Activated CD8-positive, alpha-beta memory T cell treated with anti-CD3 and anti-CD28 coated beads, Interleukin-2, amount 10 ng/mL, durations not matched to agents 7 days and 5 days (primary cell): ENCODE results near the gene SLC22A23. TPM values are rescaled to one million over a fixed set of nuclear protein-coding genes. Genes with fewer than 3 reads are reported as not detected.

Experiments used
- ATAC-seq: fragments of 150-1000 bp; cut with Tn5 transposase; one replicate; pipeline ENCODE4 v1.10.0; 2021; ENCODE audit warnings: moderate library complexity
- CTCF ChIA-PET: fragments of 350-600 bp; sonication (Branson Sonifier 250); formaldehyde crosslinking; loops from one replicate; lab custom pipeline; 2021; ENCODE audit warnings: antibody characterized with exemption; lab: Charles Lee
- DNase-seq: peaks from one replicate; pipeline ENCODE4 v3.0.0-alpha.2; 2020
- H3K27ac Mint-ChIP-seq: one replicate; pipeline ENCODE4 v1.8.0; 2021; ENCODE audit warnings: mild to moderate bottlenecking, mixed read lengths
- H3K27me3 Mint-ChIP-seq: one replicate; pipeline ENCODE4 v1.8.0; 2021; ENCODE audit warnings: mixed read lengths
- H3K36me3 Mint-ChIP-seq: one replicate; pipeline ENCODE4 v1.8.0; 2021; ENCODE audit warnings: mild to moderate bottlenecking, mixed read lengths
- H3K4me1 Mint-ChIP-seq: one replicate; pipeline ENCODE4 v1.8.0; 2021; ENCODE audit warnings: mixed read lengths
- H3K4me3 Mint-ChIP-seq: one replicate; pipeline ENCODE4 v1.8.0; 2021; ENCODE audit warnings: mild to moderate bottlenecking, moderate library complexity, mixed read lengths
- H3K9me3 Mint-ChIP-seq: one replicate; pipeline ENCODE4 v1.8.0; 2022; ENCODE audit warnings: low read depth, mixed read lengths
- total RNA-seq, 2 experiments: library from RNA; stranded (reverse); gene quantifications; one replicate each; pipeline ENCODE4 v1.2.3, GENCODE V29; 2021

SLC22A23 gene
- under 1 TPM; 0.07 to 0.20 TPM for total RNA-seq

DNA sequence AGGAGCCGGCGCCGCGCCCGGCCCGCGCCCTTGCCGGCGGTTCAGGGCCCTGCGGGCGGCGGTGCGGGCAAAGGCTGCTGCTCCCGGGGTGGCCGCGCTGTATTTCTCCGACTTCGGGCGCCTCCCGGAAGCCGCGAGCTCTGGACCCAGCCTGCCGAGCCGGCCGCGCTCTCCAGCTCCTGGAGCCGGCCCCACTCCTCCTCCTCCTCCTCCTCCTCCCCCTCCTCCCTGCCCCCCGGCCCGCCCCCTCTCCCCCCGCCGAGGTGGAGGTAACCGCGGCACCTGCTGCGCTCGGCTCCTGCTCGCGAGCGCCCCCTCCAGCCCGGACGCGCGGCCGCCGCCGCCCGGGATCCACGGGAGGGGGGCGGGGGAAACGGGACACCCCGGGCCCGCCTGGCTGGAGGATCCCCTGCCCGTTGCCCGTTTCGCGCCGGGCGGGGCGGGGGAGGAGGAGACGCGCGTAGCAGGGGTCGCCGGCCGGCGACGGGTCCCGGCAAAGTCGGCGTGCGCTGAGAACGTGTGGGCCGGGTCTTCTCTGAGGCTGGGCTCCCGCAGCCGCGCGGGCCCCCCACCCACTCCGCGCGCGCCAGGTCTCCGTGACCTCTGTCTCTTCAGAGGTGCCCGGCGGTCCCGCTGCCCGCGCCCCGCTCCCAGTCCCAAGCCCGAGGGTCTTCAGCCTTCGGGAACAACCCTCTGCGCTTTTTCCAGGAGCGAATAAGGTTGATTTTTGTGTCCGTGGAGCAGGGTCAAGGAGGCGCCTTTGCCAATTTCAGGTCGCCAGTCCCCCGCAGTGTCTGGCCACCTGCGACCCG is at the start of gene SLC22A23:
Gene SLC22A23, minus strand, starts transcription at position 153 of the 812 bp plus-strand sequence. CDS start 491 bp downstream, outside the sequence.
- H3K27me3 Mint-ChIP-seq: peaks cover 49% of the 10 kb centered on the region
- ATAC-seq (peak; percentile 72), DNase-seq (peak; percentile 63)
- CTCF ChIA-PET: no interaction called here
- no peaks in the 10 kb centered on the region for H3K36me3 Mint-ChIP-seq
- no peaks in the 10 kb centered on the region for H3K9me3 Mint-ChIP-seq
- H3K4me3 Mint-ChIP-seq: peak within 1 kb of the TSS; percentile 22
- H3K27ac Mint-ChIP-seq: no peak within 1 kb of the TSS
- peaks cover 5% of the 10 kb centered on the region for H3K4me1 Mint-ChIP-seq

DNA sequence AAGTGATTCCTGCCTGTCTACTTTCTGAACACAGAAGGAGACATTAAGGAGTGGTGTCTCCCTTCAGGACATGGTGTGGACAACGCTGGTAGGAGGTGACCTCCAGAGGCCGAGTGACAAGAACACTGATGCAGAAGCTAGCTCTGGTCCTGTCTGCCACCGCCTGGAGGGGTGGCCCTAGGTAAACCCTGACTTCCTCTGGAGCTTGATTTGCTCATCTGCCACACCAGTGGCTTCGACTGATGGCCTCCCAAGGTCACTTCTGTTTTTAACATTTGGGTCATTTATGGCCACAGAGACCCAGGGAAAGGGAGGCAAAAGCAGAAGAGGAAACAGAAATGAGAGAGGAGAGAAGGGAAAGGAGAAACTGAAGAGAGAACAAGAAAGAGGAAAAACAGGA is 49.4 kb upstream of the SLC22A23 start:
- Mint-ChIP-seq H3K4me3 (no peak overlapping the region), H3K27ac (no peak overlapping the region), H3K36me3 (no peaks in the 10 kb centered on the region), H3K27me3 (peaks cover 30% of the 10 kb centered on the region), H3K4me1 (no peaks in the 10 kb centered on the region), H3K9me3 (no peaks in the 10 kb centered on the region)
- DNase-seq (no peak), ATAC-seq (no peak)
- CTCF ChIA-PET: no interaction called here

GRCh38 chr6:3504938-3505805 is 48.3 kb upstream of the SLC22A23 start:
- ATAC-seq: no peak
- Mint-ChIP-seq H3K4me1 (no peaks in the 10 kb centered on the region), H3K36me3 (no peaks in the 10 kb centered on the region), H3K9me3 (no peaks in the 10 kb centered on the region), H3K27me3 (peaks cover 26% of the 10 kb centered on the region), H3K27ac (no peak overlapping the region), H3K4me3 (no peak overlapping the region)
- CTCF ChIA-PET: interaction anchor here (0.7 kb wide), 1 partner anchor 226 kb away, joined by 3 read pairs; no protein-coding TSS in a partner anchor
- DNase-seq: no peak

- no peak for DNase-seq
- CTCF ChIA-PET: interaction anchor here (0.7 kb wide), 1 partner anchor 225 kb away, joined by 3 read pairs; no protein-coding TSS in a partner anchor
- ATAC-seq: no peak
Observed at GRCh38 chr6:3504354-3504753, 47.5 kb upstream of the SLC22A23 start.

GRCh38 chr6:3501826-3502500 is 45.1 kb upstream of the SLC22A23 start:
- ATAC-seq: no peak
- Mint-ChIP-seq H3K27ac (no peak overlapping the region), H3K27me3 (peaks cover 19% of the 10 kb centered on the region), H3K36me3 (no peaks in the 10 kb centered on the region), H3K4me3 (no peak overlapping the region), H3K4me1 (no peaks in the 10 kb centered on the region), H3K9me3 (no peaks in the 10 kb centered on the region)
- CTCF ChIA-PET: no interaction called here
- DNase-seq: no peak

More at GRCh38 chr6:3504354-3504753, 47.5 kb upstream of the SLC22A23 start:
- H3K4me3 Mint-ChIP-seq: no peak overlapping the region
- no peaks in the 10 kb centered on the region for H3K9me3 Mint-ChIP-seq
- no peaks in the 10 kb centered on the region for H3K36me3 Mint-ChIP-seq
- no peak overlapping the region for H3K27ac Mint-ChIP-seq
- H3K27me3 Mint-ChIP-seq: peaks cover 26% of the 10 kb centered on the region
- H3K4me1 Mint-ChIP-seq: no peaks in the 10 kb centered on the region

DNA sequence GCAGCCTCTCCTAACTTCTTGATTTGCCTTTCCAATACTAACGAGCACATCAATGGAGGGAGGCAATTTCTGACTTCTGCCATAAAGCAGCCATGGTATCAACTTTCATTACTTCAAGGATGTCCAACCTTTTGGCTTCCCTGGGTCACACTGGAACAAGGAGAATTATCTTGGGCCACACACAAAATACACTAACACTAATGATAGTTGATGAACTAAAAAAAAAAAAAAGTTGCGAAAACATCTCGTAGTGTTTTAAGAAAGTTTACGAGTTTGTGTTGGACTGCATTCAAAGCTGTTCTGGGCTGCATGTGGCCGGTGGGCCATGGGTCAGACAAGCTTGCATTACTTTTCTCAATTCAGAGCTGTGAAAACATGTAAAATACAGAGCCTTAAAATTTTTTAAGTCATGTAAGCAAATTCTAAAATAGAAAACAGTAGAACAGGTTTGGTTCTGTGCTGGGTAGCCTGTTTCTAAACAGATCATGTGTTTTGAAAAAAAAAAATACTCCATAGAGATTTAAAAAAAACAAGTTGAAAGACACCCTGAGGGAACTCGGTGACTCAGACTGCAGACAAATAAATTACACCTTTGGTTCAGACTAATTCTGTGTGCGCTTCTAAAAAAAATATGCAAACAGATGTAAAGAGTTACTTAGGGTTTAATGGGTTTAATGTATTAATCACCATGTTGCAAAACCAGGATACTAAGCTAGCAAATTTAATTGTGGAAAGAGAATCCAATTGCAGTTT is 43.6 kb upstream of the SLC22A23 start:
- no peak overlapping the region for H3K27ac Mint-ChIP-seq
- H3K4me3 Mint-ChIP-seq: no peak overlapping the region
- no peaks in the 10 kb centered on the region for H3K4me1 Mint-ChIP-seq
- DNase-seq: no peak
- H3K36me3 Mint-ChIP-seq: no peaks in the 10 kb centered on the region
- CTCF ChIA-PET: no interaction called here
- peaks cover 29% of the 10 kb centered on the region for H3K27me3 Mint-ChIP-seq
- no peaks in the 10 kb centered on the region for H3K9me3 Mint-ChIP-seq
- no peak for ATAC-seq

GRCh38 chr6:3499603-3500002 is 42.8 kb upstream of the SLC22A23 start:
- H3K4me3 Mint-ChIP-seq: no peak overlapping the region
- H3K4me1 Mint-ChIP-seq: no peaks in the 10 kb centered on the region
- H3K27ac Mint-ChIP-seq: no peak overlapping the region
- no peak for DNase-seq
- H3K27me3 Mint-ChIP-seq: peaks cover 24% of the 10 kb centered on the region
- no peaks in the 10 kb centered on the region for H3K9me3 Mint-ChIP-seq
- no peaks in the 10 kb centered on the region for H3K36me3 Mint-ChIP-seq
- no peak for ATAC-seq
- CTCF ChIA-PET: no interaction called here

GRCh38 chr6:3496395-3496794 is 39.5 kb upstream of the SLC22A23 start:
- no peak overlapping the region for H3K27ac Mint-ChIP-seq
- ATAC-seq: no peak
- H3K4me1 Mint-ChIP-seq: no peaks in the 10 kb centered on the region
- DNase-seq: no peak
- H3K4me3 Mint-ChIP-seq: no peak overlapping the region
- no peaks in the 10 kb centered on the region for H3K36me3 Mint-ChIP-seq
- peaks cover 11% of the 10 kb centered on the region for H3K27me3 Mint-ChIP-seq
- H3K9me3 Mint-ChIP-seq: no peaks in the 10 kb centered on the region
- CTCF ChIA-PET: no interaction called here

DNA sequence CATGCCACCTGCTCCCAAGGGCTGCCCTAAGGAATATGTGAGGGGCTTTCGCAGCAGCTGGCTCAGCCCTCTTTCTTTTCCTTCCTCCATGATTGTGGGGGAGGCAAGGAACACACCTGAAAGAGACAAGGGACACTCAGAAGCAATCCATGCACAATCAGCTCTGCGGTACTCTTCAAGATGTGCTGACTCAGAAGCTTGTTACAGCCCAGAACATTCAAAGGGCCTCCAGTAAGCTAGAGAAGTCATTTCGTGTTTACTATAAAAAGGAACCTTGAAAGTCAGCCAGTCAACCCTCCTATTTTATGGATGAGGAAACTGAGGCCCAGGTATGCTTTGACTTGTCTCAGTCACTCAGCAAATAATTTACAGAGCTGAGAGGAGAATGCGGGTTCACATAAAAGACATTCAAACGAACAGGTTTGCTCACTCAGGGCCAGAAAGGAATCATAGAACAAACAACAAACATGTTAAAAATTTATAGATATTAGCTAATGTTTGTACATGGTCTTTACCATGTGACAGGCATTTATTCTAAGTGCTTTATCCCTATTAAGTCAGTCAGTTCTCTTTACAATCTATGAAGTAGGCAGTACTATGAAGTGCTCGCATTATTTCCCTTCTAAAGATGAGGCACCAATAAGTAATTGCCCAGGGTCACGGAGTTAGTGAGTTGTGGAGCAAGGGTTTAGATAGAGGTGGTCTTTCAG is 37.7 kb upstream of the SLC22A23 start:
- CTCF ChIA-PET: no interaction called here
- Mint-ChIP-seq H3K4me1 (no peaks in the 10 kb centered on the region), H3K27me3 (peaks cover 11% of the 10 kb centered on the region), H3K27ac (no peak overlapping the region), H3K4me3 (no peak overlapping the region), H3K36me3 (no peaks in the 10 kb centered on the region), H3K9me3 (no peaks in the 10 kb centered on the region)
- ATAC-seq (no peak), DNase-seq (no peak)

- CTCF ChIA-PET: no interaction called here
- Mint-ChIP-seq H3K27me3 (peaks cover 11% of the 10 kb centered on the region), H3K4me1 (no peaks in the 10 kb centered on the region), H3K36me3 (no peaks in the 10 kb centered on the region), H3K27ac (no peak overlapping the region), H3K4me3 (no peak overlapping the region), H3K9me3 (no peaks in the 10 kb centered on the region)
- DNase-seq (no peak), ATAC-seq (no peak)
Observed at GRCh38 chr6:3490625-3490980, 33.8 kb upstream of the SLC22A23 start.

DNA sequence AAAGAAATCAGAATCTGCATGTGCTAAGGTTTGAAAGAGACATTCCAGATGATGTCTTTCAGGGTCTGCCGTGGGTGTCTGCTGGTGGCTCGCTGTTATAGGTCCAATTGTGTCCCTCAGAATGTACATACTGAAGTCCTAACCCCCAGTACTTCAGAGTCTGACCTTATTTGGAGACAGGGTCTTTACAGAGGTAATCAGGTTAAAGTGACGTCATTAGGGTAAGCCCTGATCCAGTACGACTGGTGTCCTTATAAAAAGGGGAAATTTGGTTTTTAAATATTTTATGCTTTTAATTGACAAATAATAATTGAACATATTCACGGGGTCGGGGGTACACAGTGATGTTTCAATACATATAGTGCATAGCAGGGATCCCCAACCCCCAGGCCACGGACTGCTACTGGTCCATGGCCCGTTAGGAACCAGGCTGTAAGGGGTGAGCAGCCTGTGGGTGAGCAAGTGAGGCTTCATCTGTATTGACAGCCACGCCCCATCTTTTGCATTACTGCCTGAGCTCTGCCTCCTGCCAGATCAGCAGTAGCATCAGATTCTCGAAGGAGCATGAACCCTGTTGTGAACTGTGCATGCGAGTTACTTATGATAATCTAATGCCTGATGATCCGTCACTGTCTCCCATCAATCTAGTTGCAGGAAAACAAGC is 33.2 kb upstream of the SLC22A23 start:
- Mint-ChIP-seq H3K4me1 (no peaks in the 10 kb centered on the region), H3K27ac (no peak overlapping the region), H3K27me3 (peaks cover 11% of the 10 kb centered on the region), H3K4me3 (no peak overlapping the region), H3K9me3 (no peaks in the 10 kb centered on the region), H3K36me3 (no peaks in the 10 kb centered on the region)
- CTCF ChIA-PET: no interaction called here
- DNase-seq (no peak), ATAC-seq (no peak)
